ENCODE measurements around the gene KRTAP29-1. TPM values are rescaled to one million over a fixed set of nuclear protein-coding genes. Genes with fewer than 3 reads are reported as not detected.
"Not testable (repeated sequence)": the region's sequence is repeated elsewhere in the genome, so short reads cannot be mapped to it uniquely, and the experiment has no call there.

Gene KRTAP29-1
- polyA plus RNA-seq (2013, experiment 1 of 2): not detected
- polyA plus RNA-seq (2013, experiment 2 of 2): not detected

GRCh38 chr17:41301916-41302901 is at the start of gene KRTAP29-1:
TSS of gene KRTAP29-1 (minus strand) at chr17:41302851. CDS start at chr17:41302851, 0 bp downstream.
- Histone ChIP-seq H3K9me3 (ENCODE audit: insufficient read depth, low read depth, low read length) (no peaks in the 10 kb centered on the region), H3K4me3 (ENCODE audit: low read length) (no peak within 1 kb of the TSS), H3K27me3 (ENCODE audit: insufficient read depth, low read length) (no peaks in the 10 kb centered on the region), H3K27ac (ENCODE audit: low read depth, low read length) (no peak within 1 kb of the TSS), H3K36me3 (ENCODE audit: insufficient read depth, low read length) (no peaks in the 10 kb centered on the region), H3K9ac (ENCODE audit: low read depth, low read length) (no peak within 1 kb of the TSS), H3K4me1 (ENCODE audit: insufficient read depth, low read length) (no peaks in the 10 kb centered on the region)
- 86% methylated on average over 11 of the region's 11 CpGs for WGBS

GRCh38 chr17:41351177-41351576 is 48.5 kb upstream of the KRTAP29-1 start:
- no peak overlapping the region for H3K27ac ChIP-seq (ENCODE audit: low read depth, low read length)
- 80% methylated on average over 1 of the region's 2 CpGs for whole genome bisulfite sequencing
- no peak overlapping the region for H3K9ac ChIP-seq (ENCODE audit: low read depth, low read length)
- H3K27me3 ChIP-seq (ENCODE audit: insufficient read depth, low read length): no peaks in the 10 kb centered on the region; the same call in 1 of the 2 replicates
- H3K4me1 ChIP-seq (ENCODE audit: insufficient read depth, low read length): no peaks in the 10 kb centered on the region
- no peak overlapping the region for H3K4me3 ChIP-seq (ENCODE audit: low read length)
- no peaks in the 10 kb centered on the region for H3K36me3 ChIP-seq (ENCODE audit: insufficient read depth, low read length)
- peaks cover 3% of the 10 kb centered on the region; the same call in 1 of the 2 replicates for H3K9me3 ChIP-seq (ENCODE audit: insufficient read depth, low read depth, low read length)

- H3K4me1 ChIP-seq (ENCODE audit: insufficient read depth, low read length); H3K27me3 ChIP-seq (ENCODE audit: insufficient read depth, low read length); H3K4me3 ChIP-seq (ENCODE audit: low read length); H3K9me3 ChIP-seq (ENCODE audit: insufficient read depth, low read depth, low read length); H3K9ac ChIP-seq (ENCODE audit: low read depth, low read length); H3K27ac ChIP-seq (ENCODE audit: low read depth, low read length); H3K36me3 ChIP-seq (ENCODE audit: insufficient read depth, low read length): not testable (repeated sequence)
- 89% methylated on average over 16 of the region's 16 CpGs for WGBS
Measured at GRCh38 chr17:41350381-41350878, 47.8 kb upstream of the KRTAP29-1 start, which contains the start of gene KRT33A. TSS of gene KRT33A (minus strand) at chr17:41350828. CDS start at chr17:41350767, 61 bp downstream.

GRCh38 chr17:41347869-41348760 is 45.5 kb upstream of the KRTAP29-1 start:
- H3K4me1 ChIP-seq (ENCODE audit: insufficient read depth, low read length): no peaks in the 10 kb centered on the region
- no peak overlapping the region for H3K4me3 ChIP-seq (ENCODE audit: low read length)
- WGBS: 91% methylated on average over 7 of the region's 7 CpGs
- H3K27ac ChIP-seq (ENCODE audit: low read depth, low read length): no peak overlapping the region
- no peaks in the 10 kb centered on the region for H3K9me3 ChIP-seq (ENCODE audit: insufficient read depth, low read depth, low read length)
- no peaks in the 10 kb centered on the region; the same call in 1 of the 2 replicates for H3K27me3 ChIP-seq (ENCODE audit: insufficient read depth, low read length)
- H3K9ac ChIP-seq (ENCODE audit: low read depth, low read length): no peak overlapping the region
- no peaks in the 10 kb centered on the region for H3K36me3 ChIP-seq (ENCODE audit: insufficient read depth, low read length)

- not testable (repeated sequence) for H3K9ac ChIP-seq (ENCODE audit: low read depth, low read length); H3K4me3 ChIP-seq (ENCODE audit: low read length); H3K4me1 ChIP-seq (ENCODE audit: insufficient read depth, low read length); H3K27me3 ChIP-seq (ENCODE audit: insufficient read depth, low read length); H3K36me3 ChIP-seq (ENCODE audit: insufficient read depth, low read length); H3K9me3 ChIP-seq (ENCODE audit: insufficient read depth, low read depth, low read length); H3K27ac ChIP-seq (ENCODE audit: low read depth, low read length)
- WGBS: 95% methylated on average over 16 of the region's 16 CpGs
Measured at GRCh38 chr17:41346421-41346820, 43.8 kb upstream of the KRTAP29-1 start.

GRCh38 chr17:41345992-41346391 is 43.3 kb upstream of the KRTAP29-1 start:
- Histone ChIP-seq H3K9me3 (ENCODE audit: insufficient read depth, low read depth, low read length) (0 out of 2 replicates have a peak, but pooled peaks cover 5% of the 10 kb centered on the region), H3K4me3 (ENCODE audit: low read length) (no peak overlapping the region), H3K27me3 (ENCODE audit: insufficient read depth, low read length) (no peaks in the 10 kb centered on the region), H3K9ac (ENCODE audit: low read depth, low read length) (no peak overlapping the region), H3K36me3 (ENCODE audit: insufficient read depth, low read length) (no peaks in the 10 kb centered on the region), H3K27ac (ENCODE audit: low read depth, low read length) (no peak overlapping the region), H3K4me1 (ENCODE audit: insufficient read depth, low read length) (no peaks in the 10 kb centered on the region)
- 98% methylated on average over 3 of the region's 3 CpGs for WGBS

- 90% methylated on average over 3 of the region's 3 CpGs for WGBS
- Histone ChIP-seq H3K27ac (ENCODE audit: low read depth, low read length) (no peak overlapping the region), H3K9ac (ENCODE audit: low read depth, low read length) (no peak overlapping the region), H3K4me1 (ENCODE audit: insufficient read depth, low read length) (no peaks in the 10 kb centered on the region), H3K9me3 (ENCODE audit: insufficient read depth, low read depth, low read length) (0 out of 2 replicates have a peak, but pooled peaks cover 5% of the 10 kb centered on the region), H3K4me3 (ENCODE audit: low read length) (no peak overlapping the region), H3K36me3 (ENCODE audit: insufficient read depth, low read length) (no peaks in the 10 kb centered on the region), H3K27me3 (ENCODE audit: insufficient read depth, low read length) (no peaks in the 10 kb centered on the region)
Measured at GRCh38 chr17:41343029-41343428, 40.4 kb upstream of the KRTAP29-1 start.

- 89% methylated on average over 7 of the region's 7 CpGs for WGBS
- H3K4me1 ChIP-seq (ENCODE audit: insufficient read depth, low read length): no peaks in the 10 kb centered on the region
- no peaks in the 10 kb centered on the region for H3K36me3 ChIP-seq (ENCODE audit: insufficient read depth, low read length)
- 0 out of 2 replicates have a peak, but pooled peaks cover 5% of the 10 kb centered on the region for H3K9me3 ChIP-seq (ENCODE audit: insufficient read depth, low read depth, low read length)
- H3K27ac ChIP-seq (ENCODE audit: low read depth, low read length): no peak overlapping the region
- no peaks in the 10 kb centered on the region for H3K27me3 ChIP-seq (ENCODE audit: insufficient read depth, low read length)
- no peak overlapping the region for H3K9ac ChIP-seq (ENCODE audit: low read depth, low read length)
- no peak overlapping the region for H3K4me3 ChIP-seq (ENCODE audit: low read length)
Measured at GRCh38 chr17:41340934-41341861, 38.5 kb upstream of the KRTAP29-1 start.

- Histone ChIP-seq H3K27me3 (ENCODE audit: insufficient read depth, low read length) (no peaks in the 10 kb centered on the region), H3K27ac (ENCODE audit: low read depth, low read length) (no peak overlapping the region), H3K36me3 (ENCODE audit: insufficient read depth, low read length) (no peaks in the 10 kb centered on the region), H3K4me3 (ENCODE audit: low read length) (no peak overlapping the region), H3K9ac (ENCODE audit: low read depth, low read length) (no peak overlapping the region), H3K9me3 (ENCODE audit: insufficient read depth, low read depth, low read length) (0 out of 2 replicates have a peak, but pooled peaks cover 5% of the 10 kb centered on the region), H3K4me1 (ENCODE audit: insufficient read depth, low read length) (no peaks in the 10 kb centered on the region)
- 90% methylated on average over 2 of the region's 3 CpGs for WGBS
Measured at GRCh38 chr17:41340494-41340893, 37.8 kb upstream of the KRTAP29-1 start.

- Histone ChIP-seq H3K27ac (ENCODE audit: low read depth, low read length) (no peak overlapping the region), H3K4me1 (ENCODE audit: insufficient read depth, low read length) (no peaks in the 10 kb centered on the region), H3K36me3 (ENCODE audit: insufficient read depth, low read length) (no peaks in the 10 kb centered on the region), H3K4me3 (ENCODE audit: low read length) (no peak overlapping the region), H3K9ac (ENCODE audit: low read depth, low read length) (no peak overlapping the region), H3K27me3 (ENCODE audit: insufficient read depth, low read length) (no peaks in the 10 kb centered on the region), H3K9me3 (ENCODE audit: insufficient read depth, low read depth, low read length) (0 out of 2 replicates have a peak, but pooled peaks cover 5% of the 10 kb centered on the region)
- WGBS: 85% methylated on average over 2 of the region's 2 CpGs
Measured at GRCh38 chr17:41339571-41340172, 37.0 kb upstream of the KRTAP29-1 start.

Data from HUES64 (cell line).